Cardiac septum (tissue), 1 donor: ENCODE data around the gene TRAF1. TPM values are rescaled to one million over a fixed set of nuclear protein-coding genes. Genes with fewer than 3 reads are reported as not detected.

Source experiments
- DNase-seq: peaks from one replicate; pipeline ENCODE4 v3.0.0-alpha.2; 2020; ENCODE audit warnings: low spot score
- intact Hi-C: fragments of 100-400 bp; cut with DNase I; formaldehyde crosslinking; loops from one replicate; pipeline ENCODE4 v1.14.0; 2022
- total RNA-seq: library from RNA; stranded (reverse); fragmentation: NEBNext Ultra II Directional; extraction: Animal tissue kit (Norgen Biotek cat#: 25700); gene quantifications from one replicate; pipeline ENCODE4 v1.2.1, GENCODE V29; 2021
- donor health status: DM: no; HTN: no; CAD: no.

TRAF1 gene
- total RNA-seq, 1 donor from 2014 or later, result 2.4 TPM

DNA sequence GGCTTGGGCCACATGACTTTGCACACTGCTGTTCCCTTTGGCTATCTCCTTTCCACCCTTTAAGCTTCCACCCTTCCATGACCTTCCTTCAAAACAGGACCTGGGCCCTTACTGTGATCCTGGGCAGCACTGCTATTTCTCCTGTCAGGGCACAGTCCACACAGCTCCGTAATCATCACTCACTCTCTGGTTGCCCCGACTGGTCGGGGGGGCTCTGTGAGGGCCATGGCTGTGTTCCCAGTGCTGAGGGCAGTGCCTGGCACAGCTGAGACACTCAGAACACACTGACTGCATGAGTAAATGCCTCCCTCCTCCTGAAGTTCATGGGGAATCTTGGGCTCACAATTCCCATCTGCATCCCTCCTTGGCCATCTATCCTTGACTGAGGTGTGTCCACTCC, 12.2 kb downstream of the TRAF1 start:
- intact Hi-C loops, result no loop called here
- no peak for DNase-seq

DNA sequence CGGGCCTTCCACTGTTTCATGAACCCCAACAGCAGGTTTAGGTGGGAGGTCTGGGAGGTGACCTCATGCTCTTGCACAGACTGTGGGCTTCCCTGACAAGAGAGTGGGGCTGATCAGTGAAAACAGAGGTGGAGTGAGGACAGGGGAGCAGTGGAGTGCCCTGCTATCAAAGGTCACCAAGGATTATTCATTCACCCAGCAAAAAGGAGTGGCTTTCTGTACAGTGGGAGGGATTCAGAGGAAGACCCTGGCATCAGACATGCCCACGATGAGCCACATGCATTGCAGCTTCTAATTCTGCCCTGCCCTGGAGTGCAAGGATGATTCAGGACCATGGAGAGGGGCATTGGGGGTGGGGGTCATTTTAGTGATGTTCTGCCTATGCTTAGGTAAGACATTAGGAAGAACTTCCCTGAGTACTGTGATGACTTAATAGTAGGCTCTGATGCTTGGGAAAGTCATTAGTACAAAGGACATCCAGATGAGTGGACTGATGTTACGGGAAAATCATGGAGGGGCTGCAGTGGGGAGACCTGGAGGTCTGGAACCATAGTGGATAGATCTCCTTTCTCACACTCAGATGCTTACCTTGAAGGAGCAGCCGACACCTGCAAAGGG, 12.8 kb downstream of the TRAF1 start:
- DNase-seq, result no peak
- intact Hi-C loops, result no loop called here

DNA sequence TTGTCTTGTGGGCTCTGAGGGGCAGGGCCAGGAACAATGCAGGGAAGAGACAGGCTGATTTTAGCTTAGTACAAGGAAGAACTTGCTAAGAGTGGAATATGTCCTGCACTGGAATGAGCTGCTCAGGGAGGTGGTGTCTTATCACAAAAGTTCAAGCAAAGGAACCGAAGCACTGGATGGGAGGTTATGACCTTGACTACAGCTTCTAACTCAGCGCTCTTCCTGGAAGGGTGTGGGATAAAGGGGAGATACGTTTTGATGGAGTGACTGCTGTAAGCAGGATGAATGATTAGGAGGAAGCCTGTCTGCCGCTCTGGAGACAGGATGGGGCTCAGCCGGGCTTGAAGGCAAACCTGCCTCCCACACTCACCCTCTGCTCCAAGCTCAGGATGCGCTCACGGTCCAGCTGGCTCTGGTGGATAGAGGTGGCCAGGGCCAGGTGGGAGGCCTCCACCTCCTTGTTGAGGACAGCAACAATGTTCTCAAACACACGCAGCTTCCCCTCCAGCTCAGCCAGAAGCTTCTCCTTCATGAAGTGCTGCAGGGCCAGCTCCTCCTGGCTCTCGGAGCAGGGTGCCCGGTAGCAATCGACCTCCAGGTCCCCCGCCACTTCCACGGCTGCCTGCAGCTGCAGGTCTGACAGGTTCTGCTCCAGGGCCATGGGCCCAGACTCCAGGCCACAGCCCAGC, 13.5 kb downstream of the TRAF1 start:
- no peak for DNase-seq
- intact Hi-C loops, result no loop called here

DNA sequence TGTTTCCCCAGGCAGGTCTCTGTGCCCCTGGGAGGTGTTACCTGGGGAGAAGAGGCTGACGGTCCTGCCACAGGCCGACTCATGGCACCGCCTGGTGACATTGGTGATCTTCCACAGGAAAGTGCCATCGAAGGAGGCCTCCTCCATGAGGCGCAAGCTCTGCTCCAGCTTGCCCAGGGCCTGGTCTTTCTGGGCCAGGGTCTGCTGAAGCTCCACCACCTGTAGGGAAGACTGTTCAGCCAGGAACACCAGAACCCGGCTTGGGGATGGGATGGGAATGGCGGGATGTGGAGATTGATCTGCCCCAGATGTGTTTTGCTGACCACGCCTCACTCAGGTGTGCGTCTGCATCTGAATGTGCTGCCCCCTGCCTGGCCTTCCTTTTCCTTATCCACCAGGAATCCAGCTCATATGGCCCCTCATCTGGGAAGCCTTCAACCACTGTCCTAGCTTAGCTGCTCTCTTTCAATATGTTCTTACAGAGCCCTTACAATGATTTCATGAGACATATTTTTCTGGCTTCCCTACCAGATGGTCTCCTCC, 15.2 kb downstream of the TRAF1 start:
- no peak for DNase-seq
- intact Hi-C loops, result no loop called here

DNA sequence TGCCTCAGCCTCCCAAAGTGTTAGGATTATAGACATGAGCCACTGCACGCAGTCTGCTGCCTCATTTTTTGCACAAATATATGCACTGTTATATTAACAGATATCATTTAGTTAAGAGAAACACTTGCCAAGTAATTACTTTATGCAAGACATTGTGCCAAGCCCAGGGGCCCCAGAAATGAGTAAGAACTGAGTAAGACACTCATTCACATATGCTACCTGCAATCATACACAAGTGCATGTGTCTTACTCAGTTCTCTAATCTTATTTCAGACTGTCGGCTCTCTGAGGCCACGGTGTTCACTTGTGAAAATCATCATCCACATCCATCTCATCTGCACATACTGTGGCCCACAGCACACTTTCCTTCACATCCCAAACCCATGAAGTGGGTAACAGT, 16.0 kb downstream of the TRAF1 start:
- no peak for DNase-seq
- intact Hi-C loops, result no loop called here

DNA sequence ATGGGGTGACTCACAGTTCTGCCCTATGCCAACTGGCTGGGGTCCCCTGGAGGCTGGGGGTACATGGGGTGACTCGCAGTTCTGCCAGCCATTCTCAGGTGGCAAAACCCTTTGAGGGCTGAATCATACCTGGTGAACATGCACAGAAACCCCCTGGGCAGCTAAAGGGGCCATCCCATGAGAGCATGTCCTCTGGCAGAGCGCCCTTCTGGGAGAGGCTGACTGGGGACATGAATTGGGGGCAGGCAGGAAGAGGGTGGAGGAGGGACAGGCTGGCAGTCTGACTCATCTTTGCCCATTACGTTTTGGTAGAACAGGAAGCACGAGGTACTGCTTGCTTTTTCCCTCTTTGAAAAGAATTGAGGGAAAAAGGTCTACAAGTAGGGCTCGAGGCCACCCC, 16.7 kb downstream of the TRAF1 start:
- intact Hi-C loops, result no loop called here
- DNase-seq, result no peak

DNA sequence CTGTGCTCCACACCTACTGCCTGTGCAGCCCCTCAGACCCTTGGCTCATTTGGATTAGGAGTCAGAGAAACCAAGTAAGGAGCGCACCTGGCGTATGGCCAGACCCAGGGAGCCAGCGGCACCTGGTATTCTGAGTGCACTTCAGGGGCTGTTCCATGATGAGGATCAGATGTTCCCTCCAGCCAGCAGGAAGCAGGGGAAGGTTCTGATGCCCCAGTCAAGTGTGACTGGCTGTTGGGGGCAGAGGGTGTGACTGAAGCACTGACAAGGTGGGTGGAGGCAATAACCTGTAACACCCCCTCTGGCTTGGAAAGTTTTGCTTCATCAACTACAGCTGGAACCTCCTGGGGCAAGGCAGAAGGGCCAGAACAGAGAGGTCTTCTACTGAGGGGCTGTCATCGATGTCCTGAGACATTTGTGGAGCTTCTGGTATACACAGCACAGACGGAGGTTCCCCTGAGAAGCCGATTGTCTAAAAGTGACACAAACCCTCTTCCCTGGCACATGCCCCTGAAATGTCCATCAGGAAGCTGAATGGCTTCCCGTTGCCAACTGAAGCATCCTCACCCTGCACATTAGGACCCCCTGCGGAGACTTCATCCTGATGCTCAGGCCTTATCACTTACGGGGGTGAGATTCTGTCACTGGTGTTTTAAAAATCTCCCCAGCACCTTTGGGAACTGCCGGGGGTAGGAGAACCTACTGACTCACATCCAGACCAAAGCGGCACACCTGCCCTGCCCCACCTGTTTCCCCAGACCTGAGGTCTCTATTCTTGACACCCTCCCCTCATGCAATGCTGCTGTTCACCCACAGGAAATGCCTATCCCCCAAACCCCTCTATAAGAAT, 21.1 kb downstream of the TRAF1 start:
- no peak for DNase-seq
- intact Hi-C loops, result no loop called here

DNA sequence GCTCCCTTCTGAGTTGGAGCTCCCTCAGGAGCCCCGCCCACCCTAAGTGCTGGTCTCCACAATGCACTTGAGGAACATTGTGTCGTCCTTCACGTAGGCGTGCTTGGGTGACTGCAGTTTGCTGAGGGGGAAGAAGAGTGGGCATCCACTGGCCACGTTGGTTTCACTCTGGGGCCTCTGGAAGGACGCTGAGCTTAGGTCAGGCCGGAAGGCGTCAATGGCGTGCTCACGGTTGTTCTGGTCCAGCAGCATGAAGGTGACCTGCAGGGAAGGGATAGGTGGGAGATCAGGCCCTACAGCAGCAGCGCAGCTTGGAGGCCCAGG, 21.7 kb downstream of the TRAF1 start:
- DNase-seq, result no peak
- intact Hi-C loops, result no loop called here

DNA sequence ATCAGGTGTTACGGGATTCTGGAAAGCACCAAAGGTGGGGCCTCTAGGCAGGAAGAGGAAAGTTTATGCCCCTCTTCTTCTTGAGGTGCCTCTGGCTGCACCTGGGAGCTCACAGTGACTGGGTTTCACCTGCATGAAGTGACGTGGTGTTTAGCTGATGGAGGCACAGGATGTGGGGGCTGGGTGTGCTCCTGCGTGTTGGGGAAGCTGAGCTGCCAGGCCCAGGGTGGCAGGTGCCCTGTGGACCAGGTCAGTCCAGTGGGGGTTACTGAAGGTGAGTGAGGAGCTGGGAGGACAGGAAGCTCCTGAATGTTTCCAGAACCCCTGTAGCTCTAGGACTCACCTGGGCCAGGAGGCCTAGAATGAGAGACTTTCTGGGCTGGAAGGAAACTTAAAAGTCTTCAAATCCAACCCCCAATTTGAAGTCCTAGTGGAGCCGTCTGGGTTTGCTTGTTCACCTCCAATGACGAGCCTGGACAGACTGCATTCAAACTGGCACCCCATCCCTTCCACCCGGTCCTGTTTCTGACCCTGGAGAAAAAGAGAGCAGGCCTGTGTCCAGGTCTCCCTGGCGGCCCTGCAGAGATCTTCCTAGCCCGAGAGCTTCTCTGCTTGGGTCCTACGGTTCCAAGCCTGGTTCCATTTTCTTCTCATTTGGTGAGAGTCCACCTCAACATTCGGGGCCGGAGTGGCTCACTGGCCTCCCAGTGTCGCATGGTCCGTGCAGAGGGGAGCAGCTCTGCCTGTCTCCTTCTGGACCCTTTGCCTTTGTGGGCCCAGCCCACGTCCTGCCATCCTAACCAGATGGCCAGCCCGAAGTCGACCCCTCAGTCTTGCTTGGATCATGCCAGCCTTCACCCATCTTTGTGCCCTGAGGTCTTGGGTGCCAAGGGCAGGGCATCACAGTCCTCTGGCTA, 22.3 kb downstream of the TRAF1 start:
- DNase-seq, result no peak
- intact Hi-C loops, result no loop called here

DNA sequence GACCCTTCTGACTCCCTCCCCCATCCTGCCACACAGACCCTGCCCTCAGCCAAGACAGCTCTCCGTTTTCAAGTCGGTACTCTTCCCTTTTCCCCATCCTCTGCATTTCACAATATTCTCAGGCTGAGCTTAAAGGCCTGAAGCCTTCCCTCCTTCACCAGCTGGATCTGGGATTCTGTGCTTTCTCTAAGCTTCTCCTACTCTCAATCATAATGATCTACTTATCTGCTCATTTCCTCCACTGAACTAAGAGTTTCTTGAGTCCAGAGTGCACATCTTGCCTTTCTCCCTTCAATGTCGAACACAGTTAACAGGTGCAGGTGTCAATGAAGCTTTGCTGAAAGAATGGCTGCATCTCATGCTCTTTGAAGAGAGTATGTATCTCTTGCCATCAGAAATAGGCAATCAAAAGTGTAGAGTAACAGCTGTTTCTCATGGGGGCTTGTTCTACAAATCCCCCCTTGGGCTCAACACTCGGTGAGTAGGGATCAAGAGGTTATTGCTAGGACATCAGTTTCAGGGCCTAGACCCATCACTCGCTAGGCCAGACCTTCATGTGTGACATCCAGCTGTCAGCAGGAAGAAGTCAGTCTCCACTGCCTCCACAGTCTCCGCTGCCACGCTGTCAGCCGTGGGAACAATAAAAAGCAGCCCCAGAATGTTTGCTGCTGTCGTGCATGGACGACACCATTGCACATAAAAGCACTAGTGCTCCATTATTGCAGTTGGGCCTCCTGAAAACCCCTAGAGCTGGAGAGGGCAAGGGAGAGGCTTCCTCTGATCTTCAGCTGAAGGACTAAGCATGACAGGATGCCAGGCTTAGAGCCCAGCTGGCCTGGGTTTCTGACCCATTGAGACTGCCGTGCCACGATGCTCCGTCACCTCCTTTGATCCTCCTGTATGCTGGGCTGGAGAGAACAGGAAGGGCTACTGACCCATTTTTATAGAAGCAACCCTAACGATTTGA, 23.7 kb downstream of the TRAF1 start:
- DNase-seq, result no peak
- intact Hi-C loops, result no loop called here

DNA sequence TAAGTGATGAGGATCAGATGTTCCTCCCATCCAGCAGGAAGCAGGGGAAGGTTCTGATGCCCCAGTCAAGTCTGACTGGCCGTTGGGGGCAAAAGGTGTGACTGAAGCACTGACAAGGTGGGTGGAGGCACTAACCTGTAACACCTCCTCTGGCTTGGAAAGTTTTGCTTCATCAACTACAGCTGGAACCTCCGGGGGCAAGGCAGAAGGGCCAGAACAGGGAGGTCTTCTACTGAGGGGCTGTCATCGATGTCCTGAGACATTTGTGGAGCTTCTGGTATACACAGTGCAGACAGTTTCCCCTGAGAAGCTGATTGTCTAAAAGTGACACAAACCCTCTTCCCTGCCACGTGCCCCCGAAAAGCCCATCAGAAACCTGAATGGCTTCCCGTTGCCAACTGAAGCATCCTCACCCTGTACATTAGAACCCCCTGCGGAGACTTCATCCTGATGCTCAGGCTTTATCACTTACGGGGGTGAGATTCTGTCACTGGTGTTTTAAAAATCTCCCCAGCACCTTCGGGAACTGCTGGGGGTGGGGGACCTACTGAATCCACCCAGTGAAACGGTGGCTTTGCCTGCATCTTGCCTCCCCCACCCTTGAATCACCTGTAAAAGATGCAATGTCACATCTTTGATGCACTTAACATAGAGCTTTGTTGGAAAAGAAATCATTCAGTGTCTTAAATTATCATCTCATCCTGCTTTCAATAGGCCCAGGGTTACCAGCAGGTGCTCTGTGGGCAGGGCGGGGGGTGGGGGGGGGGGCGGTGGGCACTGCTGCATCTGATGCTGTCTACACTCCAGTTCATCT, 24.6 kb downstream of the TRAF1 start:
- intact Hi-C loops, result no loop called here
- DNase-seq, result no peak

DNA sequence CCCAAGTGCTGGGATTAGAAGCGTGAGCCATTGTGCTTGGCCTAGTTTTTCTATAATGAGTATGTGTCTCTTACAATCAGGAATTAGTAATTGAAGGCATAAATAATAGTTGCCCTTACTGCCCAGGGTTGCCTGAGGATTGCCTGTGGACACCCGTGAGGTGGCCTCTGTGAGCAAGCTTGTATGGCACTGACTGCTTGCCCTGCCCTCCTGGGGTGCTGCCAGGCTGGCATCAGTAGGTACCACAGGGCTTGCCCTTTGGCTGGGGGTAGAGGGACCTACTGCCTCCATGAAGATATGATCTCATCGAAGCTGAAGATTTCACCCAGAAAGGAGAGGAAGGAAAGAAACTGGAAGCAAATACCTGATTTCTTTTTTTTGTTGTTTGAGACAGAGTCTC, 25.8 kb downstream of the TRAF1 start:
- intact Hi-C loops, result no loop called here

DNA sequence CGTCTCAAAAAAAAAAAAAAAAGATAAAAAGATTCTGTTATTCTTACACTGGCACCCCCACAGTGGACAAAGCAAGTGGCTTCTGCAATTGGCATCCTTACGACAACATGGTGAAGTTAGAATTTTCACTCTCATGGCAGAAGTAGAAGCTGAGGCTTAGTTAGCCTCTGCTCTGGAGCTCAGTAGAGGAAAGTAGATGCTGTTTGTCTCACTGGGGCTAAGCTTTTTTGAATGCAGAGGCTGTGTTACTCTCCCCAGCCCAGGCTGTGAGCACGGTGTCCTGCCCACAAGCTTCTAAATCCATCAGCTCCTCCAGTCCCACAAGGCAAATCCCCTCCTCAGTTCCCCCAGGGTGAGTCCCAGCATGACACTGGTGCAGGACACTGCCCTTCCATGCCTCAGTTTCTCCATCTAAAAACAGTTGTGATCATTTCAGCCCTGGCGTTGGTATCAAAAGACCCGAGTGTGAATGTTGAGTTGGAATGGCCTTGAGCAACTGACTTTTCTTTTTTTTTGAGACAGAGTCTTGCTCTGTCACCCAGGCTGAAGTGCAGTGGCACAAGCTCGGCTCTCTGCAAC, 27.0 kb downstream of the TRAF1 start:
- intact Hi-C loops, result no loop called here
- no peak for DNase-seq

More for the DNA sequence above, 25.8 kb downstream of the TRAF1 start:
- no peak for DNase-seq

DNA sequence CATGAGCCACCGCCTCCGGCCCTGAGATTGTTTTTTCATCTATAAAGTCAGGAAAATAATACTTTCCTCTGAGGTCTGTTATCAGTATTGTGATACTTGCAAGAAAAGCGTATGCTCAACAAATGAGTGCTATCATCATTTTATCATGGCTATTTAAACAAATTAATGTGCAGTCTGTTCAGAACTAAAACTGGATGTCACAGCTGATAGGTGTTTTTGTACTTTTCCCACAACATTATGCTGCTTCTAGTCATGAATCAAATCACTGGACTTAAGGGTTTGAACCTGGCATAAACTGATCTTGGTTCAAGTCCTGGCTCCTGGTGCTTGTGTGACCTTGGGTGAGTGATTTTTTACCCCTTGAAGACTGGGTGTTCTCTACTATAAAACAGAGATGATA, 28.2 kb downstream of the TRAF1 start:
- intact Hi-C loops, result no loop called here
- DNase-seq, result no peak

DNA sequence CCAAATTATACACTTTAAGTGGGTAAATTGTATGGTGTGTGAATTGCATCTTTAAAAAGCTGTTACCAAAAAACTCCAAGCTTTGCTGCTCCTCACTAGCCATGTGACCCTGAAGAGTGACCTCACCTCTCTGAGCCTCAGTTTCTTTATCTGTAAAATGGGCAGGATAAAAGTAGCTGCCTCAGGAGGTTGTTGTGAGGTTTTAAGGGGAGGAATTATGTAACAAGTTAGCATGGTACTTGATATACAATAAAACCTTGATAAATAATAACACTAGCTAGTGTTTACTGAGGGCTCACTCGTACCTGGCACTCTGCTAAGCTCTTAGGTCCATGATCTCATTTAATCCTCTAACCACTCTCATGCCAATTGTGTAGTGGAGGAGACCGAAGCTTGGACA, 30.6 kb downstream of the TRAF1 start:
- no peak for DNase-seq
- intact Hi-C loops, result no loop called here

DNA sequence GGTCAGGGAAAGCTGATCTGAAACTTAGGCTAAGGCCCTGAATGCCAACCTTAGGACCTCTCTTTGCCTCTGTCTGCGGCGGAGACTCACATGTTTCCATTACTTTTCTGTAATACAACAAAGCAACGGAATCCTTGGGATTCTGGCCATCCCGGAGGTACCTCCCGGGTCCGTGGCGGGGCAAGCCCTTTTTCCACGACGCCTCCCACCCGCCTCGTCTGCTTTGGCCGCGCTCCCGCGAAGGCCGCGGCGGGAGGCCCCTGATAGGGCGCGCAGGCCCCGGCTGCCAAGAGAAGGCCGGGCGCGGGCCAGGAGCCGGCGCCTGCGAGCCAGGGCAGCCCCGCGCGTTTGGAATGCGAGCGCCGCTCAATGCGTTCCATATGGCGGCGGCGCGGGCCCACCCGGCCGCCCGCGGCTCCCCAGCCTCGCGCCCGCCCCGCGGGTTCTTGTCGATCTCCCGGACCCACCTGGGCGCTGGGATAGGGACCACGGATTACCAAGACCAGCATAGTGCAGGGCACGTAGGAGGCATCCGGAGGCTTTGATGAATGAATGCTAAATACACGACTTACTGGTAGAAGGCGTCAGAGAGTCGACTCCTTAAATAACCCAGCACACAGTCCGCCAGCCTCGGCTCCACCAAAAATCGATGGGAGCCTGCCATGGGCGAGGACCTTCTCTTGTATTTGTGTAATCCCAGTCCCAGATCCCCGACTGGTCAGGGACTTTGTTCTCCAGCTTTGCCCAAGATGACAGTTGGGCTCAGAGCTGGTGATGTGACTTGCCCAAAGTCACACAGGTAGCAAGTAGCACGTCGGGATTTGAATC, 32.1 kb downstream of the TRAF1 start:
- no peak for DNase-seq
- intact Hi-C loops, result no loop called here
